AG09309 (cell line): Measurements from ENCODE around the gene CST6.

Experiments
- DNase-seq: peaks from one replicate; pipeline ENCODE4 v3.0.0-alpha.2; 2010; ENCODE audit warnings: low read depth
- H3K4me3 ChIP-seq: 2 replicates; pipeline ENCODE4 v1.5.1; 2011; ENCODE audit warnings: mild to moderate bottlenecking, low read depth, low read length, moderate library complexity; ENCODE audit not compliant: control insufficient read depth
- TF ChIP-seq, protein P1 (sequence below): IDR thresholded peaks from 2 replicates; pipeline ENCODE4 v1.5.1; 2011; ENCODE audit warnings: mild to moderate bottlenecking, low read depth, low read length, inconsistent platforms; ENCODE audit not compliant: insufficient read depth, control insufficient read depth; ENCODE audit errors: missing control alignments

CST6 gene

DNA sequence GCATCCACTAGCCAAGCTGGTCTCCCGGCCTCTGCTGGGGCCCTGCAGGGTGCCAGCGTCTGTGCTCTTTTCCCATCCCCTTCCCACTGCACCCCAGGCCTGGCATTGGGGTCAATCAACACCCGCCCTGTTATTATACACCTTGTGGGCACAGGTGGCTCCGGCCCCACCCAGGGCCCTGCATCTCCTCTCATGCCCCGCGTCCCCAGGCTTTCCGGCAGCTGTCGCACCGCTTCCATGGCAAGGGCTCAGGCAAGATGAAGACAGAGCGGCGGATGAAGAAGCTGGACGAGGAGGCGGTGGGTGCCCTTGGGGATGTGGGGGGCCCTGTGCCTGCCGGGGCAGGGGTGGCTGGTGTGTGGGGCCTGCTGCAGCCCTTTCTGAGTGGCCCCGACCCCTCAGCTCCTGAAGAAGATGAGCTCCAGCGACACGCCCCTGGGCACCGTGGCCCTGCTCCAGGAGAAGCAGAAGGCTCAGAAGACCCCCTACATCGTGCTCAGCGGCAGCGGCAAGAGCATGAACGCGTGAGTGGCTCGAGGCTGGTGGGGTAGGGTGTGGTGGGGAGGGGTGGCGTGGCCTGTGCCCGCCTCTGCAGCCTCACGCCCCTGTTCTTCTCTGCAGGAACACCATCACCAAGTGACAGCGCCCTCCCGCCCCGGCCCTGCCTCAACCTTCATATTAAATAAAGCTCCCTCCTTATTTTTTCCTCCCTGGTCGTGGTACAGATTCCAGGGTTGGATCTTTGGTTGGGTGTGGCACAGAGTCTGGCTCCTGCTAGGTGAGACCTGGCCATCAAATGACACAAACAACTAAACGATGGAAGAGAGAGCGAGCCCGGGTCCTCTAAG is 33.2 kb upstream of the CST6 start:
- TF ChIP-seq, protein P1, sequence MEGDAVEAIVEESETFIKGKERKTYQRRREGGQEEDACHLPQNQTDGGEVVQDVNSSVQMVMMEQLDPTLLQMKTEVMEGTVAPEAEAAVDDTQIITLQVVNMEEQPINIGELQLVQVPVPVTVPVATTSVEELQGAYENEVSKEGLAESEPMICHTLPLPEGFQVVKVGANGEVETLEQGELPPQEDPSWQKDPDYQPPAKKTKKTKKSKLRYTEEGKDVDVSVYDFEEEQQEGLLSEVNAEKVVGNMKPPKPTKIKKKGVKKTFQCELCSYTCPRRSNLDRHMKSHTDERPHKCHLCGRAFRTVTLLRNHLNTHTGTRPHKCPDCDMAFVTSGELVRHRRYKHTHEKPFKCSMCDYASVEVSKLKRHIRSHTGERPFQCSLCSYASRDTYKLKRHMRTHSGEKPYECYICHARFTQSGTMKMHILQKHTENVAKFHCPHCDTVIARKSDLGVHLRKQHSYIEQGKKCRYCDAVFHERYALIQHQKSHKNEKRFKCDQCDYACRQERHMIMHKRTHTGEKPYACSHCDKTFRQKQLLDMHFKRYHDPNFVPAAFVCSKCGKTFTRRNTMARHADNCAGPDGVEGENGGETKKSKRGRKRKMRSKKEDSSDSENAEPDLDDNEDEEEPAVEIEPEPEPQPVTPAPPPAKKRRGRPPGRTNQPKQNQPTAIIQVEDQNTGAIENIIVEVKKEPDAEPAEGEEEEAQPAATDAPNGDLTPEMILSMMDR: no peak
- no peak overlapping the region for H3K4me3 ChIP-seq
- no peak for DNase-seq

DNA sequence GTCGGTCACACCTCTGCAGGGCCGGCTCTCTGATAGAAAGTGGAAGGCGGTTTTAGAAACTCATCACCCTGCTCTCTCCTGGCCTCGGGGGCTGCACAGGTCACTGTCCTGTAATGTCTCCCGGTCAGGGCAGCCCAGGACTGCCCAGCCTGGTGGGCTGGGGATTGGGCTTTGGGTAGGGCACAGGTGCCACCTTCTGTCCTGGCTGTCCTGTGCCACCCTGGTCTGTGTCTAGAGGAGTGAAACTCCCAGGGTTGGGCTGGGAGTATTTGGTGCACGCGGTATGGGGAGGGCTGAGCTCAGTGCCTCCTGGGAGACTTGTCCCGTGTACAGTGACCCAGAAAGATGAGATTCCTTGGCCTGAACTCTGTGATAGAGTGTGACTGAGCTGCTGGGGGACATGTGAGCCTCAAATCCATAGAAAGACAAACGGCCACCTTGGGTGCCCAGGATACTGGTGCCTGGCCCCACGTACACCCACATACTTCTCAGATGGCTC is 32.5 kb upstream of the CST6 start:
- no peak overlapping the region for H3K4me3 ChIP-seq
- DNase-seq: no peak
- TF ChIP-seq, protein P1: no peak

DNA sequence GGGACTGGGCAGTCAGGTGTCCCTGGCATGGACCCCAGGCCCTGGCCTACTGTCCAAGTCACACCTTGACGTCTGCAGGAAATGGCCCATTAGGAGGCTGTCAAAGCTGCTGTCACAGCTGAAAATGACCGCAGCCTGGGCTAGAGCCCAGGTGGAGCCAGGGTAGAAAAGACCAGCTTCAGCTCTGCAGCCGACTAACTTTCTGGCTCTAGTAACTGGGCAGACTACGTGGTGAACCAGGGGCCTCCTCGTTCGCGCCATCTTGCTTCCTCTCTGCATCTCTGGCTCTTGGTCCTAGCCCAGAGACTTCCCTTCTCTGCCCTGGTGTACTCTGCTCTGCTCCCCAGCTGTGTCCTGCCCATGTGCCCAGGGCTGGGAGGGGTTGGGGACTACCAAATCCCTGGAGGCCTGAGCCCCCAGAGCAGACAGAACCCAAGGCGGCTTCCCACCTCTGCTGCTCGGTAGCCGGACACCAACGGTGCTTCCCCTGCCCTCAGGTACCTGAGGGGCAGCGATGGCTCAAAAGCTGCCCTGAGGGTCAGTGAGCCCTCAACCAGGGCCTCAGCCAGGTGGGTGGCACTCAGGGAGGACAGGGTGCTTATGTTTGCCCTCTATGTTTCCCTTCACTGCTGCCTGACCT is 30.6 kb upstream of the CST6 start:
- TF ChIP-seq, protein P1: no peak
- no peak overlapping the region for H3K4me3 ChIP-seq
- no peak for DNase-seq

DNA sequence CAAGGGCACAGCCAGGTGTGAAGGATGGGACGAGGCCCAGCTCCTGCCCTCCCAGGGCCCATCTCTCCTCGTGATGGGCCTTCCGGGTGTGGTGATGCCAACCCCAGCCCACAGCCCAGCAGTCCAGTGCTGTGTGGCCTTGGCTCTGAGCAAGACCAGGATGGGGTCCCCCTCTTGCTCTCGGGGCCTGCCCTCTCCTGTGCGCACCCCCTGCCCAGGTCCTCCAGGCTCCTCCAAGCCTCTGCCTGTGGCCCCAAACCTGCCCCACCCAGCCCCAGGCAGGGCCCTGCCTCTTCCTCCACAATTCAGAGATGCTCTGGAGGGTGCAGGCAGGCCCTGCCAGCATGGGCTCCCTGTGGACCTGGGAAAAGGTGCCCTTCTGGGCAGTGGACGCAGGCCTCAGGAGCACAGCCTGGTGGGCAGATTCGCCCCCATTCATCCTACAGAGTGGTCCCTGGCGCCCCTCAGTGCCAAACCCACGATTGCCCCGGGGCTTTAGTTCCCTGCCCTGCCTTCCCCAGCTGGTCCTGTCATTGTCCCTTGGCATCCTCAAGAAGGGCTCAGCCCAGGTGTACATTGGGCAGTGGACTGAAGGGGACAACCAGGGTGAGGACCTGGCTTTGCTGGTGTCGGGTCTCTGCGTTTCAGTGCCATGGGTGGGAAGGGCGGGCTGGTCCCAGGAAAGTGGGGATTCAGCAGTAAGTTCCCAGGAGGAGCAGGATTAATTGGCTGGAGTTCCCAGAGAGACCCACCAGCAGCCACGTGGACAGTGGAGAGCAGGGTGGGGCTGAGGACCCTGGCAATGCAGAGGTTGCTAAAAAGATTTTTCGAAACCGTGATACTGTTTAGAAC is 29.6 kb upstream of the CST6 start:
- no peak for DNase-seq
- TF ChIP-seq, protein P1: no peak
- H3K4me3 ChIP-seq: no peak overlapping the region

DNA sequence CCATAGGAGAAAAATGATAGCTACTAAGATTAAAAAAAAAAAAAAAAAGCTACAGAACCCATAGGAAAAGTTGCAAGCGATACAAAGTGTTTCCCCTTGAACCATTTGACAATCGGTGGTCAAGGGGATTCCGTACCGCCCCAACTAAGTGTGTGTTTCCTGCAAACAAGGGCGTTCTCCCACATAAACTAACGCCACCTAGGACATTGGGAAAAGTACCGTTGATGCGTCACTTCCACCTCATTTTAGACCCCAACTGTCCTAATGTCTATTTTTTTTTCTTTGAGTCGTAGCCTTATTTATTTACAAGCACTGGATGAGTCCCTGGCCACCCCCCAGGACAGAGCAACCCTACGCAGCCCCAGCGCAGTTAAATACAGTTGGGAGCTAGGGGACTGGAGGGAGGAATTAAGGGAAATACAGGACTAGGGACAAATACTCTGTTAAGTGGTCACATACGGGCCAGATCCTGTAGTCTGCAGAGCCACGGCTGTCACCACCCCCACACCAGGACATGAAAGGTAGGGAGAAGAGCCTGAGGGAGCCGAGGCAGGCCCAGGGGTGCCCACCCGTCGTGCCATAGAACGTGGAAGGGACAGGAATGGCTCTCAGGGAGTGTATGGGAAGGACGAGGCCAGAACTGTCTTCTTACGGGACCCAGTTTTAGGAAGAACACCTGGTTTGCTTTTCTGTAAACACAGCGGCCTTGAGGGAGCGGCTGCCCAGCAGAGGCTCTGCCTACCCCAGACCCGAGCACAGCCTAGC is 28.8 kb upstream of the CST6 start:
- TF ChIP-seq, protein P1: no peak
- no peak overlapping the region for H3K4me3 ChIP-seq
- DNase-seq: no peak

DNA sequence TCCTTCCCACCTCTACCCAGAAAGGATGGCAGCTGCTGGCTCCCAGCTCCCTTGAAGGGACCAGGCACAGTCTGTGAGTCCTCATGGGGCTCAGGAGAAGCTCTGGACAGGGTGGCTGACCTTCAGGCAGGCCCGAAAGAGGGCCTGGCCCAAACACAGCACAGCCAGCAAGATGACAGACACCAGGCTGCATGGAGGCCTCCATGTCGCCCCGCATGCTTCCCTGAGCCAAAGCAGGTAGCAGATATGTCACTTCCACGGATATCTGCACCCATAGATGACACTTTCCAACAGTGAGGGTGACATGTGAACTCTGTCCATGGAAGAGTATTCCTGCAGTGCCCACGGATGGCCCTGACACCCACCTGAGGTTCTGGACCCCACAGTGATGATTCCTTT is 28.2 kb upstream of the CST6 start:
- DNase-seq: no peak
- no peak overlapping the region for H3K4me3 ChIP-seq
- TF ChIP-seq, protein P1: no peak
